Pancreas (tissue), 10 donors: ENCODE data around the gene CERS1. TPM values are rescaled to one million over a fixed set of nuclear protein-coding genes. Genes with fewer than 3 reads are reported as not detected.

Experiments
- ATAC-seq, 4 donors: fragments of 200-7000 bp; cut with Tn5 transposase; one replicate each; pipeline versions ENCODE4 v1.8.0 to v1.9.1; 2020; ENCODE audit warnings: mild to moderate bottlenecking in 4 of 4, moderate library complexity in 4 of 4
- DNase-seq, 6 donors: peaks; one replicate each; pipeline ENCODE4 v3.0.0-alpha.2; 2020
- FAIRE-seq: peaks from 2 replicates; lab custom pipeline; 2012; peaks lifted over from hg19 to GRCh38; lab: Jason Lieb, UNC
- H3K27ac ChIP-seq, 4 donors: fragments of 200-600 bp; sonication (generic); 1 replicate in 3 of 4; 2 replicates in 1 of 4; pipeline versions ENCODE4 v1.5.0 to v1.8.0; 2020
- H3K27me3 ChIP-seq, 4 donors: fragments of 200-600 bp; one replicate each; pipeline ENCODE4 v1.8.0; 2021
- H3K36me3 ChIP-seq, 3 donors: fragments of 200-600 bp; sonication (generic) in 1 of 3; one replicate each; pipeline versions ENCODE4 v1.5.0 to v1.8.0; 2020 to 2021
- H3K4me1 ChIP-seq, 3 donors: fragments of 200-600 bp; one replicate each; pipeline ENCODE4 v1.8.0; 2021
- H3K4me3 ChIP-seq, 4 donors: fragments of 200-600 bp; sonication (generic) in 2 of 4; one replicate each; pipeline versions ENCODE4 v1.5.0 to v1.8.0; 2020 to 2021
- H3K9me3 ChIP-seq, 4 donors: fragments of 200-600 bp; one replicate each; pipeline ENCODE4 v1.8.0; 2021
- CTCF ChIP-seq, 4 donors: fragments of 200-600 bp; sonication (generic) in 3 of 4; IDR thresholded peaks; one replicate each; pipeline versions ENCODE4 v1.5.0 to v1.8.0; 2021; ENCODE audit warnings: antibody characterized with exemption in 4 of 4
- WGBS, 2 donors: extraction: QIAGEN DNeasy Blood & Tissue Kit; methylation state at CpG; one replicate each; pipeline ENCODE4 v1.1.7; 2013; 5-methylcytosine and 5-hydroxymethylcytosine counted together
- intact Hi-C, 3 donors: fragments of 100-400 bp; cut with DNase I; formaldehyde crosslinking; loops; one replicate each; pipeline versions ENCODE4 v1.11.1 to v1.14.2; 2022
- polyA plus RNA-seq, 2 donors: library from polyadenylated mRNA; stranded (reverse); fragments of 200-250 nt; gene quantifications; one replicate each; pipeline ENCODE4 v1.2.3, GENCODE V29; 2013
- total RNA-seq, 6 donors: library from RNA; stranded (reverse); fragmentation: NEBNext Ultra II Directional in 4 of 6; extraction: Animal tissue kit (Norgen Biotek cat#: 25700) in 4 of 6; gene quantifications; one replicate each; pipeline versions ENCODE4 v1.2.1 to v1.2.4, GENCODE V29; 2021 to 2023
- donor health status: healthy with polysubstance abuse.
- donor health status: DM: no; HTN: no; CAD: no; lungs with moderate emphysema.
- donor health status: DM: no; HTN: no; CAD: no.
- donor health status: control.
- donor health status: control.
- donor health status: Bipolar disorder and iron deficiency.
- donor health status: DM: yes; HTN: yes; CAD: no.
- donor health status: DM: no; HTN: no; CAD: no.
- donor health status: DM: no; HTN: no; CAD: no.
- donor health status: DM: yes; HTN: yes; CAD: no.

The CERS1 gene
- total and polyA plus RNA-seq, 8 donors, result 0.16 to 8.3 (median 0.44) TPM

GRCh38 chr19:18834644-18834984 lies 61.3 kb downstream of the CERS1 start:
- Histone ChIP-seq H3K27ac (peak overlapping the region in 3 of 4 donors; percentile 1 to 89 (median 88)), H3K27me3 (no peaks in the 10 kb centered on the region), H3K4me3 (peak overlapping the region in 3 of 4 donors; percentile 89 to 92 (median 91)), H3K4me1 (peaks cover 12 to 30% (median 26%) of the 10 kb centered on the region in 3 donors), H3K9me3 (no peaks in the 10 kb centered on the region), H3K36me3 (no peaks in the 10 kb centered on the region)
- no peak for FAIRE-seq
- no peak for DNase-seq
- intact Hi-C loops, result no loop called here
- ATAC-seq, result no peak
- 25 to 29% methylated on average over 4 of the region's 4 CpGs for WGBS, 2 donors
- TF ChIP-seq CTCF (IDR thresholded peaks at IDR 0.05), result no peak

GRCh38 chr19:18833849-18834643 lies 61.9 kb downstream of the CERS1 start:
- Histone ChIP-seq H3K9me3 (no peaks in the 10 kb centered on the region), H3K36me3 (no peaks in the 10 kb centered on the region), H3K27me3 (no peaks in the 10 kb centered on the region), H3K27ac (peak overlapping the region; percentile 64 to 89 (median 83)), H3K4me1 (peaks cover 6 to 27% (median 20%) of the 10 kb centered on the region in 3 donors), H3K4me3 (peak overlapping the region; percentile 6 to 92 (median 90))
- FAIRE-seq, result no peak
- WGBS, 2 donors, result 4 to 6% methylated on average over 18 of the region's 18 CpGs
- intact Hi-C loops, result no loop called here
- TF ChIP-seq CTCF (IDR thresholded peaks at IDR 0.05), result no peak
- ATAC-seq, result peak; percentile 46 to 72 (median 55)
- DNase-seq, result no peak

- no peak for TF ChIP-seq CTCF (IDR thresholded peaks at IDR 0.05)
- no peak for FAIRE-seq
- Histone ChIP-seq H3K27ac (peak overlapping the region; percentile 64 to 89 (median 83)), H3K4me3 (peak overlapping the region; percentile 83 to 92 (median 90)), H3K9me3 (no peaks in the 10 kb centered on the region), H3K27me3 (no peaks in the 10 kb centered on the region), H3K36me3 (no peaks in the 10 kb centered on the region), H3K4me1 (peaks cover 5 to 18% (median 14%) of the 10 kb centered on the region in 3 donors)
- intact Hi-C loops, result no loop called here
- peak in 1 of 6 donors; percentile 59 for DNase-seq
- WGBS, 2 donors, result 1% methylated on average over 9 of the region's 9 CpGs
- ATAC-seq, result peak in 3 of 4 donors; percentile 1 to 31 (median 25)
Observed at GRCh38 chr19:18833141-18833476, 62.8 kb downstream of the CERS1 start.

GRCh38 chr19:18832306-18833140 lies 63.4 kb downstream of the CERS1 start:
- Histone ChIP-seq H3K4me3 (peak overlapping the region; percentile 83 to 92 (median 90)), H3K27me3 (no peaks in the 10 kb centered on the region), H3K27ac (peak overlapping the region; percentile 65 to 89 (median 83)), H3K9me3 (no peaks in the 10 kb centered on the region), H3K36me3 (no peaks in the 10 kb centered on the region), H3K4me1 (peaks cover 5 to 17% (median 12%) of the 10 kb centered on the region in 3 donors)
- no peak for TF ChIP-seq CTCF (IDR thresholded peaks at IDR 0.05)
- WGBS, 2 donors, result 1% methylated on average over 44 to 69 of the region's 69 CpGs
- no peak for FAIRE-seq
- peak in 3 of 6 donors; percentile 43 to 85 (median 56) for DNase-seq
- intact Hi-C loops, result no loop called here
- ATAC-seq, result peak; percentile 13 to 30 (median 24)
